ENCODE data around the gene FLT1. TPM values are rescaled to one million over a fixed set of nuclear protein-coding genes. Genes with fewer than 3 reads are reported as not detected.

FLT1 gene
- total and polyA plus RNA-seq, 2 donors (not counting 1 experiment from before 2014, with no cell fraction given): 1.3 to 2.5 TPM

GRCh38 chr13:28384789-28385188 is 110.1 kb downstream of the FLT1 start:
- Histone ChIP-seq H3K27ac (ENCODE audit: insufficient read depth, low read length) (no peak overlapping the region), H3K4me2 (ENCODE audit: extremely low read depth, insufficient read depth, low read length) (no peak overlapping the region), H3K36me3 (ENCODE audit: control insufficient read depth, insufficient read depth, low read length) (no peaks in the 10 kb centered on the region), H3K27me3 (ENCODE audit: control insufficient read depth, insufficient read depth, low read length) (no peaks in the 10 kb centered on the region), H3K9me3 (ENCODE audit: control insufficient read depth, insufficient read depth, low read depth, low read length) (no peaks in the 10 kb centered on the region), H4K20me1 (ENCODE audit: control insufficient read depth, extremely low read depth, insufficient read depth, low read length) (no peaks in the 10 kb centered on the region), H3K79me2 (ENCODE audit: control insufficient read depth, insufficient read depth, low read length) (no peaks in the 10 kb centered on the region), H3K4me1 (ENCODE audit: control insufficient read depth, extremely low read depth, insufficient read depth, low read length) (no peaks in the 10 kb centered on the region), H3K9ac (ENCODE audit: insufficient read depth, low read length) (no peak overlapping the region), H3K4me3 (replicated peaks in 1 of 4; ENCODE audit: control extremely low read depth in 1 of 4, insufficient read depth in 1 of 4, low read depth in 3 of 4, low read length in 4 of 4) (no peak overlapping the region), H2AFZ (ENCODE audit: low read length) (no peak overlapping the region)
- no peak for DNase-seq (ENCODE audit: low read depth in 2 of 2)
- TF ChIP-seq EZH2 (IDR thresholded peaks at IDR 0.05; ENCODE audit: low read length, missing control alignments) (no peak), CTCF (conservative IDR thresholded peaks at IDR 0.05 in 1 of 2, IDR thresholded peaks at IDR 0.05 in 1 of 2; ENCODE audit: low read depth in 1 of 2, low read length in 2 of 2) (no peak)

- Histone ChIP-seq H3K9me3 (ENCODE audit: control insufficient read depth, insufficient read depth, low read depth, low read length) (no peaks in the 10 kb centered on the region), H3K79me2 (ENCODE audit: control insufficient read depth, insufficient read depth, low read length) (no peaks in the 10 kb centered on the region), H3K9ac (ENCODE audit: insufficient read depth, low read length) (no peak overlapping the region), H3K36me3 (ENCODE audit: control insufficient read depth, insufficient read depth, low read length) (no peaks in the 10 kb centered on the region), H3K4me3 (replicated peaks in 1 of 4; ENCODE audit: control extremely low read depth in 1 of 4, insufficient read depth in 1 of 4, low read depth in 3 of 4, low read length in 4 of 4) (no peak overlapping the region), H3K27ac (ENCODE audit: insufficient read depth, low read length) (no peak overlapping the region), H4K20me1 (ENCODE audit: control insufficient read depth, extremely low read depth, insufficient read depth, low read length) (no peaks in the 10 kb centered on the region), H2AFZ (ENCODE audit: low read length) (no peak overlapping the region), H3K27me3 (ENCODE audit: control insufficient read depth, insufficient read depth, low read length) (no peaks in the 10 kb centered on the region), H3K4me2 (ENCODE audit: extremely low read depth, insufficient read depth, low read length) (no peak overlapping the region), H3K4me1 (ENCODE audit: control insufficient read depth, extremely low read depth, insufficient read depth, low read length) (no peaks in the 10 kb centered on the region)
- TF ChIP-seq CTCF (conservative IDR thresholded peaks at IDR 0.05 in 1 of 2, IDR thresholded peaks at IDR 0.05 in 1 of 2; ENCODE audit: low read depth in 1 of 2, low read length in 2 of 2) (no peak), EZH2 (IDR thresholded peaks at IDR 0.05; ENCODE audit: low read length, missing control alignments) (no peak)
- no peak for DNase-seq (ENCODE audit: low read depth in 2 of 2)
Measured at GRCh38 chr13:28380319-28380718, 114.6 kb downstream of the FLT1 start.

GRCh38 chr13:28379371-28380083 is 115.4 kb downstream of the FLT1 start:
- DNase-seq (ENCODE audit: low read depth in 2 of 2): no peak
- no peak overlapping the region for H2AFZ ChIP-seq (ENCODE audit: low read length)
- no peak overlapping the region for H3K27ac ChIP-seq (ENCODE audit: insufficient read depth, low read length)
- H3K27me3 ChIP-seq (ENCODE audit: control insufficient read depth, insufficient read depth, low read length): no peaks in the 10 kb centered on the region
- no peak overlapping the region for H3K4me2 ChIP-seq (ENCODE audit: extremely low read depth, insufficient read depth, low read length)
- H3K79me2 ChIP-seq (ENCODE audit: control insufficient read depth, insufficient read depth, low read length): no peaks in the 10 kb centered on the region
- H3K9ac ChIP-seq (ENCODE audit: insufficient read depth, low read length): no peak overlapping the region
- no peaks in the 10 kb centered on the region for H3K9me3 ChIP-seq (ENCODE audit: control insufficient read depth, insufficient read depth, low read depth, low read length)
- TF ChIP-seq EZH2 (IDR thresholded peaks at IDR 0.05; ENCODE audit: low read length, missing control alignments) (no peak), CTCF (conservative IDR thresholded peaks at IDR 0.05 in 1 of 2, IDR thresholded peaks at IDR 0.05 in 1 of 2; ENCODE audit: low read depth in 1 of 2, low read length in 2 of 2) (no peak)
- no peak overlapping the region for H3K4me3 ChIP-seq (replicated peaks in 1 of 4; ENCODE audit: control extremely low read depth in 1 of 4, insufficient read depth in 1 of 4, low read depth in 3 of 4, low read length in 4 of 4)
- H4K20me1 ChIP-seq (ENCODE audit: control insufficient read depth, extremely low read depth, insufficient read depth, low read length): no peaks in the 10 kb centered on the region
- no peaks in the 10 kb centered on the region for H3K36me3 ChIP-seq (ENCODE audit: control insufficient read depth, insufficient read depth, low read length)
- H3K4me1 ChIP-seq (ENCODE audit: control insufficient read depth, extremely low read depth, insufficient read depth, low read length): no peaks in the 10 kb centered on the region

Data from fibroblast of lung (primary cell).